GM23338 (cell line): Measurements from ENCODE around the gene LDHD. TPM values are rescaled to one million over a fixed set of nuclear protein-coding genes. Genes with fewer than 3 reads are reported as not detected.
A peak's percentile ranks its signal among the peaks of the same experiment; 100 is the strongest.

Source experiments
- ATAC-seq: fragments of 200-7000 bp; cut with Tn5 transposase; 3 replicates; pipeline ENCODE4 v1.9.1; 2020
- DNase-seq: peaks from one replicate; pipeline ENCODE4 v3.0.0-alpha.2; 2015; ENCODE audit warnings: low spot score
- H2AFZ ChIP-seq: fragments of 200-600 bp; sonication (generic); 2 replicates; pipeline ENCODE4 v1.8.0; 2016; ENCODE audit warnings: antibody characterized with exemption, mild to moderate bottlenecking, moderate library complexity
- H3F3A ChIP-seq: fragments of 200-600 bp; sonication (generic); replicated peaks from 2 replicates; pipeline ENCODE4 v1.8.0; 2017; ENCODE audit warnings: antibody characterized with exemption, mixed run types, low read depth
- H3K27ac ChIP-seq: fragments of 200-600 bp; sonication (generic); 2 replicates; pipeline ENCODE4 v1.6.1; 2016; ENCODE audit warnings: low read depth
- H3K27me3 ChIP-seq: fragments of 200-600 bp; sonication (generic); 2 replicates; pipeline ENCODE4 v1.8.0; 2016; ENCODE audit warnings: mild to moderate bottlenecking, mixed run types, moderate library complexity; ENCODE audit not compliant: insufficient read depth
- H3K36me3 ChIP-seq: fragments of 200-600 bp; sonication (generic); 2 replicates; pipeline ENCODE4 v1.8.0; 2016; ENCODE audit warnings: mild to moderate bottlenecking; ENCODE audit not compliant: insufficient read depth
- H3K4me1 ChIP-seq: fragments of 200-600 bp; sonication (generic); 2 replicates; pipeline ENCODE4 v1.8.0; 2016; ENCODE audit warnings: mild to moderate bottlenecking, moderate library complexity; ENCODE audit not compliant: insufficient read depth
- H3K4me2 ChIP-seq: fragments of 200-600 bp; sonication (generic); 2 replicates; pipeline ENCODE4 v1.7.1; 2017; ENCODE audit warnings: mixed run types
- H3K4me3 ChIP-seq: fragments of 200-600 bp; sonication (generic); 2 replicates; pipeline ENCODE4 v1.6.1; 2016; ENCODE audit warnings: mixed run types
- H3K79me2 ChIP-seq: fragments of 200-600 bp; sonication (generic); replicated peaks from 2 replicates; pipeline ENCODE4 v1.8.0; 2017; ENCODE audit warnings: mild to moderate bottlenecking; ENCODE audit not compliant: insufficient read depth
- H3K9me2 ChIP-seq: fragments of 200-600 bp; sonication (generic); 2 replicates; pipeline ENCODE4 v1.8.0; 2017; ENCODE audit not compliant: insufficient read depth
- H4K20me1 ChIP-seq: fragments of 200-600 bp; sonication (generic); replicated peaks from 2 replicates; pipeline ENCODE4 v1.8.0; 2017; ENCODE audit warnings: mild to moderate bottlenecking; ENCODE audit not compliant: insufficient read depth
- H3K27ac Mint-ChIP-seq: 2 replicates; pipeline ENCODE4 v1.8.0; 2020; ENCODE audit warnings: inconsistent platforms, mild to moderate bottlenecking, moderate library complexity, mixed read lengths
- H3K27me3 Mint-ChIP-seq: 3 replicates; pipeline ENCODE4 v1.8.0; 2022; ENCODE audit warnings: low read depth, mild to moderate bottlenecking, moderate library complexity, mixed read lengths, inconsistent platforms; ENCODE audit not compliant: insufficient read depth, poor library complexity
- H3K36me3 Mint-ChIP-seq: 3 replicates; pipeline ENCODE4 v1.8.0; 2021; ENCODE audit warnings: low read depth, mild to moderate bottlenecking, inconsistent platforms, moderate library complexity, mixed read lengths
- H3K4me1 Mint-ChIP-seq: 3 replicates; pipeline ENCODE4 v1.8.0; 2020; ENCODE audit warnings: mild to moderate bottlenecking, inconsistent platforms, mixed read lengths
- H3K4me3 Mint-ChIP-seq: 3 replicates; pipeline ENCODE4 v1.8.0; 2021; ENCODE audit warnings: moderate library complexity, mild to moderate bottlenecking, inconsistent platforms, mixed read lengths
- H3K9me3 Mint-ChIP-seq: 3 replicates; pipeline ENCODE4 v1.8.0; 2020; ENCODE audit warnings: moderate library complexity, mild to moderate bottlenecking, inconsistent platforms, mixed read lengths
- ETS1 ChIP-seq: IDR thresholded peaks from 2 replicates; pipeline ENCODE4 v1.6.1; 2016; ENCODE audit warnings: antibody characterized with exemption
- EZH2 ChIP-seq: fragments of 200-600 bp; sonication (generic); IDR thresholded peaks from one replicate; pipeline ENCODE4 v1.8.0; 2017; ENCODE audit warnings: antibody characterized with exemption, mild to moderate bottlenecking, low read depth; ENCODE audit not compliant: unreplicated experiment
- EZH2phosphoT487 ChIP-seq: fragments of 200-600 bp; sonication (generic); IDR thresholded peaks from one replicate; pipeline ENCODE4 v1.8.1; 2018; ENCODE audit warnings: antibody characterized with exemption; ENCODE audit not compliant: unreplicated experiment
- JUNB ChIP-seq: IDR thresholded peaks from one replicate; pipeline ENCODE4 v1.6.1; 2016; ENCODE audit warnings: antibody characterized with exemption; ENCODE audit not compliant: unreplicated experiment
- NANOG ChIP-seq: IDR thresholded peaks from 2 replicates; pipeline ENCODE4 v1.6.1; 2016; ENCODE audit warnings: antibody characterized with exemption, borderline replicate concordance
- POLR2AphosphoS5 ChIP-seq: IDR thresholded peaks from 2 replicates; pipeline ENCODE4 v1.6.1; 2016; ENCODE audit warnings: antibody characterized with exemption, low read depth
- REST ChIP-seq: IDR thresholded peaks from one replicate; pipeline ENCODE4 v1.6.1; 2018; ENCODE audit warnings: antibody characterized with exemption; ENCODE audit not compliant: unreplicated experiment
- STAT1 ChIP-seq: IDR thresholded peaks from one replicate; pipeline ENCODE4 v1.6.1; 2016; ENCODE audit warnings: antibody characterized with exemption; ENCODE audit not compliant: unreplicated experiment
- ZNF114 ChIP-seq: fragments of 250-450 bp; sonication (Bioruptor Pico); IDR thresholded peaks from 2 replicates; pipeline ENCODE4 v1.5.0; 2020; ENCODE audit warnings: mild to moderate bottlenecking, moderate library complexity
- ZNF331 ChIP-seq: fragments of 250-450 bp; sonication (Bioruptor Pico); IDR thresholded peaks from 2 replicates; pipeline ENCODE4 v1.5.0; 2020; ENCODE audit warnings: low read depth, mild to moderate bottlenecking, moderate library complexity
- polyA plus RNA-seq: library from polyadenylated mRNA; unstranded; fragments of >200 nt; fragmentation: Nextera tagmentation; extraction: Ambion mirVana; gene quantifications from 2 replicates; pipeline ENCODE4 v1.2.1, GENCODE V29; 2016
- total RNA-seq: library from RNA; depleted of rRNA; stranded (reverse); fragments of >200 nt; shearing (Covaris generic); gene quantifications from 2 replicates; pipeline ENCODE4 v1.2.3, GENCODE V29; 2014

LDHD gene
- total and polyA plus RNA-seq, 2 experiments from 2014 or later = 5.0 to 7.7 TPM

GRCh38 chr16:75112734-75113491 lies 3.7 kb downstream of the LDHD start (continued):
- TF ChIP-seq EZH2phosphoT487 = no peak
- TF ChIP-seq ZNF114 = no peak
- no peak for TF ChIP-seq REST
- TF ChIP-seq POLR2AphosphoS5 = no peak; the same call in 1 of the 2 replicates
- TF ChIP-seq ZNF331 = no peak
- no peak for TF ChIP-seq JUNB
- TF ChIP-seq NANOG = no peak
- no peak for TF ChIP-seq EZH2

GRCh38 chr16:75111961-75112733 lies 4.4 kb downstream of the LDHD start:
- Histone ChIP-seq H2AFZ (no peak overlapping the region), H3K27me3 (no peaks in the 10 kb centered on the region), H3K9me2 (no peaks in the 10 kb centered on the region), H3K4me2 (peak overlapping the region; percentile 70; the same call in 1 of the 2 replicates), H3K4me1 (peaks cover 44% of the 10 kb centered on the region), H3K36me3 (no peaks in the 10 kb centered on the region), H3F3A (peaks cover 14% of the 10 kb centered on the region), H3K79me2 (no peaks in the 10 kb centered on the region), H4K20me1 (no peaks in the 10 kb centered on the region), H3K27ac (peak overlapping the region; percentile 50), H3K4me3 (no peak overlapping the region)
- Mint-ChIP-seq H3K9me3 (peaks cover 6% of the 10 kb centered on the region), H3K4me1 (peaks cover 56% of the 10 kb centered on the region), H3K36me3 (peaks cover 7% of the 10 kb centered on the region; the same call in 2 of the 3 replicates), H3K27me3 (peaks cover 23% of the 10 kb centered on the region), H3K4me3 (0 out of 3 replicates have a peak overlapping the region, but pooled peaks have one; percentile 32), H3K27ac (peak overlapping the region; percentile 69; the same call in 1 of the 2 replicates)
- no peak for ATAC-seq
- TF ChIP-seq NANOG = no peak
- no peak for DNase-seq

- DNase-seq (no peak), ATAC-seq (peak; percentile 2)
- Histone ChIP-seq H3F3A (peaks cover 14% of the 10 kb centered on the region), H3K9me2 (no peaks in the 10 kb centered on the region), H3K4me2 (peak overlapping the region; percentile 70; the same call in 1 of the 2 replicates), H3K4me3 (no peak overlapping the region), H4K20me1 (no peaks in the 10 kb centered on the region), H3K27me3 (no peaks in the 10 kb centered on the region), H3K27ac (peak overlapping the region; percentile 50), H3K4me1 (peaks cover 44% of the 10 kb centered on the region), H3K79me2 (no peaks in the 10 kb centered on the region), H2AFZ (no peak overlapping the region), H3K36me3 (no peaks in the 10 kb centered on the region)
- Mint-ChIP-seq H3K27ac (no peak overlapping the region), H3K4me1 (peaks cover 52% of the 10 kb centered on the region), H3K36me3 (peaks cover 2% of the 10 kb centered on the region; the same call in 2 of the 3 replicates), H3K27me3 (peaks cover 23% of the 10 kb centered on the region), H3K4me3 (no peak overlapping the region), H3K9me3 (peaks cover under 1% of the 10 kb centered on the region; the same call in 2 of the 3 replicates)
- TF ChIP-seq REST = no peak
- TF ChIP-seq POLR2AphosphoS5 = no peak
- TF ChIP-seq ZNF114 = no peak
- no peak for TF ChIP-seq STAT1
- no peak for TF ChIP-seq ETS1
- no peak for TF ChIP-seq NANOG
These were observed 5.1 kb downstream of the LDHD start for GRCh38 chr16:75111514-75111940.
